H9 (cell line): Measurements from ENCODE around the gene ATP1B2. TPM values are rescaled to one million over a fixed set of nuclear protein-coding genes. Genes with fewer than 3 reads are reported as not detected.

ENCODE experiments used
- DNase-seq: peaks from one replicate; pipeline ENCODE4 v3.0.0-alpha.2; 2017
- H2AFZ ChIP-seq: one replicate; pipeline ENCODE4 v1.6.1; 2013; ENCODE audit warnings: mild to moderate bottlenecking, low read length, control low read depth, moderate library complexity
- H2AK5ac ChIP-seq: 2 replicates; pipeline ENCODE4 v1.6.1; 2013; ENCODE audit warnings: low read length, control low read depth, mixed read lengths; ENCODE audit not compliant: insufficient read length
- H2BK120ac ChIP-seq: one replicate; pipeline ENCODE4 v1.6.1; 2013; ENCODE audit warnings: low read depth, mild to moderate bottlenecking, low read length, control low read depth, inconsistent platforms; ENCODE audit not compliant: poor library complexity, severe bottlenecking
- H2BK12ac ChIP-seq: 2 replicates; pipeline ENCODE4 v1.6.1; 2013; ENCODE audit warnings: low read length, control low read depth, mixed read lengths, low read depth; ENCODE audit not compliant: insufficient read length
- H2BK15ac ChIP-seq: 2 replicates; pipeline ENCODE4 v1.6.1; 2013; ENCODE audit warnings: low read depth, low read length, control low read depth
- H2BK20ac ChIP-seq: one replicate; pipeline ENCODE4 v1.6.1; 2013; ENCODE audit warnings: low read depth, mild to moderate bottlenecking, low read length, control low read depth, inconsistent platforms; ENCODE audit not compliant: poor library complexity, severe bottlenecking
- H2BK5ac ChIP-seq: 2 replicates; pipeline ENCODE4 v1.6.1; 2013; ENCODE audit warnings: low read length, control low read depth, mixed read lengths; ENCODE audit not compliant: insufficient read length
- H3K14ac ChIP-seq: 2 replicates; pipeline ENCODE4 v1.6.1; 2013; ENCODE audit warnings: low read length, control low read depth; ENCODE audit not compliant: insufficient read depth
- H3K18ac ChIP-seq: 2 replicates; pipeline ENCODE4 v1.6.1; 2013; ENCODE audit warnings: low read depth, mild to moderate bottlenecking, mixed read lengths, low read length, control low read depth; ENCODE audit not compliant: insufficient read length
- H3K23ac ChIP-seq: 2 replicates; pipeline ENCODE4 v1.6.1; 2013; ENCODE audit warnings: low read length, control low read depth, mixed read lengths, low read depth; ENCODE audit not compliant: insufficient read length
- H3K23me2 ChIP-seq: 2 replicates; pipeline ENCODE4 v1.6.1; 2013; ENCODE audit warnings: low read depth, mild to moderate bottlenecking, mixed read lengths, low read length, control low read depth; ENCODE audit not compliant: insufficient read length, poor library complexity, severe bottlenecking
- H3K27ac ChIP-seq: 2 replicates; pipeline ENCODE4 v1.5.1; 2013; ENCODE audit warnings: low read length, control low read depth, mixed read lengths, low read depth; ENCODE audit not compliant: insufficient read length
- H3K27me3 ChIP-seq: 2 replicates; pipeline ENCODE4 v1.6.1; 2013; ENCODE audit warnings: low read length, control low read depth, inconsistent platforms; ENCODE audit not compliant: insufficient read depth
- H3K4ac ChIP-seq: 2 replicates; pipeline ENCODE4 v1.6.1; 2013; ENCODE audit warnings: low read depth, mild to moderate bottlenecking, control low read depth, inconsistent platforms, low read length, moderate library complexity
- H3K4me1 ChIP-seq: 2 replicates; pipeline ENCODE4 v1.6.1; 2013; ENCODE audit warnings: low read length, control low read depth, inconsistent platforms; ENCODE audit not compliant: insufficient read depth
- H3K4me2 ChIP-seq: 2 replicates; pipeline ENCODE4 v1.6.1; 2013; ENCODE audit warnings: low read length, control low read depth, mixed read lengths; ENCODE audit not compliant: insufficient read length, insufficient read depth
- H3K56ac ChIP-seq: 2 replicates; pipeline ENCODE4 v1.6.1; 2013; ENCODE audit warnings: low read depth, mild to moderate bottlenecking, mixed read lengths, low read length, control low read depth; ENCODE audit not compliant: insufficient read length
- H3K79me1 ChIP-seq: 2 replicates; pipeline ENCODE4 v1.6.1; 2013; ENCODE audit warnings: low read depth, mild to moderate bottlenecking, moderate library complexity, low read length, control low read depth, inconsistent platforms; ENCODE audit not compliant: insufficient read depth, poor library complexity, severe bottlenecking
- H3K79me2 ChIP-seq: 2 replicates; pipeline ENCODE4 v1.6.1; 2013; ENCODE audit warnings: low read length, control low read depth, inconsistent platforms; ENCODE audit not compliant: insufficient read depth
- H3K9ac ChIP-seq: 2 replicates; pipeline ENCODE4 v1.6.1; 2013; ENCODE audit warnings: low read length, control low read depth, mixed read lengths; ENCODE audit not compliant: insufficient read length; ENCODE audit errors: extremely low read depth
- H3K9me3 ChIP-seq: one replicate; pipeline ENCODE4 v1.6.1; 2013; ENCODE audit warnings: low read depth, low read length, inconsistent platforms; ENCODE audit not compliant: control insufficient read depth
- H3T11ph ChIP-seq: one replicate; pipeline ENCODE4 v1.6.1; 2013; ENCODE audit warnings: mild to moderate bottlenecking, low read length, control low read depth, inconsistent platforms
- H4K20me1 ChIP-seq: one replicate; pipeline ENCODE4 v1.6.1; 2013; ENCODE audit not compliant: control insufficient read depth, insufficient read length, insufficient read depth
- H4K5ac ChIP-seq: 2 replicates; pipeline ENCODE4 v1.6.1; 2013; ENCODE audit warnings: low read depth, mild to moderate bottlenecking, mixed read lengths, low read length, control low read depth; ENCODE audit not compliant: insufficient read length
- H4K8ac ChIP-seq: replicated peaks from 2 replicates; pipeline ENCODE4 v1.6.1; 2013; ENCODE audit warnings: low read length, control low read depth, mixed read lengths, low read depth; ENCODE audit not compliant: insufficient read length
- H4K91ac ChIP-seq: 2 replicates; pipeline ENCODE4 v1.6.1; 2013; ENCODE audit warnings: low read depth, mild to moderate bottlenecking, moderate library complexity, mixed read lengths, low read length, control low read depth; ENCODE audit not compliant: insufficient read length
- H3K27ac Mint-ChIP-seq, 3 experiments: 2 replicates in 2 of 3; 3 replicates in 1 of 3; pipeline ENCODE4 v1.8.0; 2020 to 2021; ENCODE audit warnings: mixed read lengths in 3 of 3, mild to moderate bottlenecking in 1 of 3, moderate library complexity in 1 of 3
- H3K27me3 Mint-ChIP-seq: 2 replicates; pipeline ENCODE4 v1.8.0; 2021; ENCODE audit warnings: low read depth, mild to moderate bottlenecking, moderate library complexity, mixed read lengths
- H3K36me3 Mint-ChIP-seq, 3 experiments: 2 replicates in 2 of 3; 3 replicates in 1 of 3; pipeline ENCODE4 v1.8.0; 2020 to 2021; ENCODE audit warnings: low read depth in 3 of 3, mixed read lengths in 3 of 3; ENCODE audit not compliant: insufficient read depth in 1 of 3
- H3K4me1 Mint-ChIP-seq, 2 experiments: 2 replicates each; pipeline ENCODE4 v1.8.0; 2020; ENCODE audit warnings: mixed read lengths in 2 of 2
- H3K4me3 Mint-ChIP-seq, 2 experiments: 2 replicates in 1 of 2; 3 replicates in 1 of 2; pipeline ENCODE4 v1.8.0; 2020 to 2021; ENCODE audit warnings: mild to moderate bottlenecking in 2 of 2, mixed read lengths in 2 of 2, moderate library complexity in 1 of 2
- H3K9me3 Mint-ChIP-seq, 2 experiments: 2 replicates in 1 of 2; 3 replicates in 1 of 2; pipeline ENCODE4 v1.8.0; 2020; ENCODE audit warnings: mild to moderate bottlenecking in 2 of 2, mixed read lengths in 2 of 2, moderate library complexity in 1 of 2
- WGBS: extraction: QIAGEN DNeasy Blood & Tissue Kit; methylation state at CpG from one replicate; pipeline ENCODE4 v1.1.7; 2013; ENCODE audit warnings: missing lambda C conversion rate, low lambda C conversion rate, mixed read lengths; ENCODE audit not compliant: insufficient read length; ENCODE audit errors: extremely low coverage; 5-methylcytosine and 5-hydroxymethylcytosine counted together
- total RNA-seq: library from RNA; stranded (reverse); gene quantifications from 2 replicates; pipeline ENCODE4 v1.2.1, GENCODE V29; 2021
- TF ChIP-seq, protein P1 (sequence below): fragments of 200-600 bp; sonication (generic); conservative IDR thresholded peaks from 3 replicates; pipeline ENCODE4 v1.8.0; 2021; ENCODE audit warnings: antibody characterized with exemption, mild to moderate bottlenecking

The ATP1B2 gene
- total RNA-seq, 1 experiment from 2014 or later: 16.2 TPM

GRCh38 chr17:7647018-7647417, 3.7 kb upstream of the ATP1B2 start:
- Histone ChIP-seq H2AK5ac (no peak overlapping the region), H3K9me3 (no peaks in the 10 kb centered on the region), H4K91ac (no peak overlapping the region), H2BK12ac (no peak overlapping the region), H2BK5ac (no peak overlapping the region), H2BK15ac (no peak overlapping the region), H4K20me1 (no peaks in the 10 kb centered on the region), H3K79me1 (no peaks in the 10 kb centered on the region), H3K23ac (no peak overlapping the region), H2BK120ac (no peak overlapping the region), H3K9ac (no peak overlapping the region), H4K8ac (no peak overlapping the region), H3K4me1 (no peaks in the 10 kb centered on the region), H2BK20ac (no peak overlapping the region), H4K5ac (no peak overlapping the region), H3K18ac (no peak overlapping the region), H2AFZ (no peak overlapping the region), H3K27me3 (peaks cover 5% of the 10 kb centered on the region), H3K56ac (no peak overlapping the region), H3T11ph (no peak overlapping the region), H3K23me2 (peaks cover 14% of the 10 kb centered on the region), H3K4me2 (no peak overlapping the region), H3K79me2 (no peaks in the 10 kb centered on the region), H3K27ac (no peak overlapping the region), H3K4ac (no peak overlapping the region), H3K14ac (no peak overlapping the region)
- Mint-ChIP-seq H3K27me3 (peaks cover 44% of the 10 kb centered on the region), H3K4me1 (peaks cover 12 to 19% of the 10 kb centered on the region in 2 experiments), H3K27ac (no peak overlapping the region), H3K9me3 (peaks cover 0 to 3% of the 10 kb centered on the region in 2 experiments; a peak in 2 of 5 replicates), H3K36me3 (no peaks in the 10 kb centered on the region; a peak in 1 of 7 replicates), H3K4me3 (no peak overlapping the region)
- no CpG with 5 or more reads among the region's 4 CpGs for WGBS
- TF ChIP-seq, protein P1, sequence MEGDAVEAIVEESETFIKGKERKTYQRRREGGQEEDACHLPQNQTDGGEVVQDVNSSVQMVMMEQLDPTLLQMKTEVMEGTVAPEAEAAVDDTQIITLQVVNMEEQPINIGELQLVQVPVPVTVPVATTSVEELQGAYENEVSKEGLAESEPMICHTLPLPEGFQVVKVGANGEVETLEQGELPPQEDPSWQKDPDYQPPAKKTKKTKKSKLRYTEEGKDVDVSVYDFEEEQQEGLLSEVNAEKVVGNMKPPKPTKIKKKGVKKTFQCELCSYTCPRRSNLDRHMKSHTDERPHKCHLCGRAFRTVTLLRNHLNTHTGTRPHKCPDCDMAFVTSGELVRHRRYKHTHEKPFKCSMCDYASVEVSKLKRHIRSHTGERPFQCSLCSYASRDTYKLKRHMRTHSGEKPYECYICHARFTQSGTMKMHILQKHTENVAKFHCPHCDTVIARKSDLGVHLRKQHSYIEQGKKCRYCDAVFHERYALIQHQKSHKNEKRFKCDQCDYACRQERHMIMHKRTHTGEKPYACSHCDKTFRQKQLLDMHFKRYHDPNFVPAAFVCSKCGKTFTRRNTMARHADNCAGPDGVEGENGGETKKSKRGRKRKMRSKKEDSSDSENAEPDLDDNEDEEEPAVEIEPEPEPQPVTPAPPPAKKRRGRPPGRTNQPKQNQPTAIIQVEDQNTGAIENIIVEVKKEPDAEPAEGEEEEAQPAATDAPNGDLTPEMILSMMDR: no peak
- DNase-seq: no peak
